Measurements from ENCODE around the gene IL11RA.

The IL11RA gene

GRCh38 chr9:34654323-34655051 lies 2.5 kb downstream of the IL11RA start:
- DNase-seq = peak; percentile 83 to 90

GRCh38 chr9:34655394-34655793 lies 3.4 kb downstream of the IL11RA start:
- DNase-seq = no peak

GRCh38 chr9:34656992-34657391 lies 5.0 kb downstream of the IL11RA start:
- DNase-seq = no peak

GRCh38 chr9:34658461-34658860 lies 6.5 kb downstream of the IL11RA start:
- no peak for DNase-seq

GRCh38 chr9:34659592-34660253 lies 7.7 kb downstream of the IL11RA start:
- no peak for DNase-seq

- no peak for DNase-seq
Measured at GRCh38 chr9:34662526-34663302, 10.7 kb downstream of the IL11RA start, which contains the start of gene CCL27. CCL27 (minus strand) TSS chr9:34662657; CDS start chr9:34662633, 24 bp downstream.

GRCh38 chr9:34663303-34663605 lies 11.3 kb downstream of the IL11RA start:
- no peak for DNase-seq

GRCh38 chr9:34664281-34665066 lies 12.5 kb downstream of the IL11RA start:
- DNase-seq = peak; percentile 52 to 70

GRCh38 chr9:34665067-34665380 lies 13.0 kb downstream of the IL11RA start:
- no peak for DNase-seq

- peak; percentile 77 to 91 for DNase-seq
Measured at GRCh38 chr9:34665381-34666250, 13.6 kb downstream of the IL11RA start.

GRCh38 chr9:34669809-34670562 lies 18.0 kb downstream of the IL11RA start:
- no peak for DNase-seq

GRCh38 chr9:34671307-34671706 lies 19.3 kb downstream of the IL11RA start:
- no peak for DNase-seq

- DNase-seq = no peak
Measured at GRCh38 chr9:34674440-34674839, 22.5 kb downstream of the IL11RA start.

GRCh38 chr9:34675048-34675714 lies 23.2 kb downstream of the IL11RA start:
- peak; percentile 70 to 77 for DNase-seq

- DNase-seq = no peak
Measured at GRCh38 chr9:34675869-34676268, 23.9 kb downstream of the IL11RA start.

- no peak for DNase-seq
Measured at GRCh38 chr9:34684145-34684544, 32.2 kb downstream of the IL11RA start.

GRCh38 chr9:34684816-34685215 lies 32.8 kb downstream of the IL11RA start:
- DNase-seq = no peak

- DNase-seq = no peak
Measured at GRCh38 chr9:34685591-34685990, 33.6 kb downstream of the IL11RA start.

- no peak for DNase-seq
Measured at GRCh38 chr9:34686231-34686630, 34.2 kb downstream of the IL11RA start.

- no peak for DNase-seq
Measured at GRCh38 chr9:34686732-34687131, 34.7 kb downstream of the IL11RA start.

Data from NCI-H524 (cell line).